PC-3 (cell line): ENCODE results near the gene PTRH1. TPM values are rescaled to one million over a fixed set of nuclear protein-coding genes. Genes with fewer than 3 reads are reported as not detected.

ENCODE experiments used
- ATAC-seq: fragments of 200-7000 bp; cut with Tn5 transposase; 2 replicates; pipeline ENCODE4 v1.9.1; 2020; ENCODE audit warnings: mild to moderate bottlenecking, moderate library complexity
- BruUV-seq: library from RNA; stranded (reverse); fragments of 400-500 nt; replicated peaks from 2 replicates; lab custom pipeline; 2021; lab: Mats Ljungman, UMichigan
- CTCF ChIA-PET: fragments of 300-600 bp; sonication (Branson Sonifier 250); formaldehyde crosslinking; loops from one replicate; lab custom pipeline; 2022; ENCODE audit warnings: antibody characterized with exemption; lab: Charles Lee
- POLR2A ChIA-PET: fragments of 300-600 bp; sonication (Branson Sonifier 250); formaldehyde crosslinking; loops from one replicate; lab custom pipeline; 2022; ENCODE audit warnings: antibody characterized with exemption; ENCODE audit not compliant: unreplicated experiment; lab: Charles Lee
- DNase-seq: peaks from one replicate; pipeline ENCODE4 v3.0.0-alpha.2; 2015
- H2AFZ ChIP-seq: fragments of 300-600 bp; sonication (generic); 2 replicates; pipeline ENCODE4 v1.6.0; 2016; ENCODE audit warnings: antibody characterized with exemption, low read length
- H3F3A ChIP-seq: fragments of 300-600 bp; sonication (generic); one replicate; pipeline ENCODE4 v1.6.0; 2017; ENCODE audit warnings: antibody characterized with exemption, low read length, control low read depth, mild to moderate bottlenecking; ENCODE audit not compliant: unreplicated experiment
- H3K27ac ChIP-seq: fragments of 300-600 bp; sonication (generic); 2 replicates; pipeline ENCODE4 v1.5.1; 2016; ENCODE audit warnings: mild to moderate bottlenecking, low read length
- H3K27me3 ChIP-seq: fragments of 300-600 bp; sonication (generic); 2 replicates; pipeline ENCODE4 v1.6.1; 2016; ENCODE audit warnings: low read length, mixed read lengths
- H3K36me3 ChIP-seq: fragments of 300-600 bp; sonication (generic); 2 replicates; pipeline ENCODE4 v1.6.1; 2016; ENCODE audit warnings: low read depth, mixed run types, low read length, mixed read lengths
- H3K4me1 ChIP-seq: fragments of 300-600 bp; sonication (generic); 2 replicates; pipeline ENCODE4 v1.5.1; 2016; ENCODE audit warnings: low read length; ENCODE audit not compliant: insufficient read depth
- H3K4me2 ChIP-seq: fragments of 300-600 bp; sonication (generic); 2 replicates; pipeline ENCODE4 v1.6.0; 2016; ENCODE audit warnings: low read length
- H3K4me3 ChIP-seq: fragments of 300-600 bp; sonication (generic); 2 replicates; pipeline ENCODE4 v1.5.1; 2016; ENCODE audit warnings: mild to moderate bottlenecking, low read length, mixed read lengths
- H3K79me2 ChIP-seq: fragments of 300-600 bp; sonication (generic); 2 replicates; pipeline ENCODE4 v1.6.1; 2017; ENCODE audit warnings: low read length, mixed read lengths
- H3K9ac ChIP-seq: fragments of 300-600 bp; sonication (generic); 2 replicates; pipeline ENCODE4 v1.6.0; 2016; ENCODE audit warnings: mild to moderate bottlenecking, low read length
- H3K9me2 ChIP-seq: fragments of 300-600 bp; sonication (generic); replicated peaks from 2 replicates; pipeline ENCODE4 v1.6.1; 2016; ENCODE audit warnings: mixed run types, low read length, mixed read lengths
- H3K9me3 ChIP-seq: fragments of 300-600 bp; sonication (generic); 2 replicates; pipeline ENCODE4 v1.6.1; 2016; ENCODE audit warnings: low read length, mixed read lengths
- H4K20me1 ChIP-seq: fragments of 300-600 bp; sonication (generic); 2 replicates; pipeline ENCODE4 v1.6.1; 2016; ENCODE audit warnings: low read length, mixed read lengths
- CTCF ChIP-seq: fragments of 300-600 bp; sonication (generic); conservative IDR thresholded peaks from 2 replicates; pipeline ENCODE4 v1.5.1; 2017; ENCODE audit warnings: antibody characterized with exemption, low read depth, mild to moderate bottlenecking, low read length
- EZH2 ChIP-seq: fragments of 300-600 bp; sonication (generic); IDR thresholded peaks from one replicate; pipeline ENCODE4 v1.6.1; 2017; ENCODE audit warnings: antibody characterized with exemption, mild to moderate bottlenecking, low read length; ENCODE audit not compliant: unreplicated experiment
- EZH2phosphoT487 ChIP-seq: fragments of 300-600 bp; sonication (generic); IDR thresholded peaks from 2 replicates; pipeline ENCODE4 v1.6.1; 2018; ENCODE audit warnings: mild to moderate bottlenecking, antibody characterized with exemption, low read length, borderline replicate concordance
- intact Hi-C: fragments of 100-400 bp; cut with micrococcal nuclease; formaldehyde crosslinking; loops from 2 replicates; pipeline ENCODE4 v1.9.0; 2023
- total RNA-seq: library from RNA; depleted of rRNA; stranded (reverse); fragments of >200 nt; gene quantifications from 2 replicates; pipeline ENCODE4 v1.2.3, GENCODE V29; 2014

Gene PTRH1
- total RNA-seq, 1 experiment from 2014 or later, result 45.3 TPM

- Histone ChIP-seq H2AFZ (no peak overlapping the region), H3K4me1 (no peaks in the 10 kb centered on the region; the same call in 1 of the 2 replicates), H3F3A (no peaks in the 10 kb centered on the region), H3K9me3 (no peaks in the 10 kb centered on the region), H3K4me3 (no peak overlapping the region), H3K9me2 (no peaks in the 10 kb centered on the region), H3K36me3 (no peaks in the 10 kb centered on the region), H3K79me2 (no peaks in the 10 kb centered on the region), H4K20me1 (no peaks in the 10 kb centered on the region), H3K4me2 (no peak overlapping the region), H3K27ac (no peak overlapping the region), H3K9ac (no peak overlapping the region), H3K27me3 (no peaks in the 10 kb centered on the region)
- CTCF ChIA-PET, result no interaction called here
- POLR2A ChIA-PET, result no interaction called here
- no peak for ATAC-seq
- DNase-seq, result no peak
- no TSS peak for BruUV-seq
- intact Hi-C loops, result no loop called here
- TF ChIP-seq EZH2 (no peak), EZH2phosphoT487 (no peak), CTCF (no peak)
These were observed 21.8 kb downstream of the PTRH1 start for GRCh38 chr9:127693697-127694096.

- no peaks in the 10 kb centered on the region for H3K79me2 ChIP-seq
- H3K9me3 ChIP-seq, result no peaks in the 10 kb centered on the region
- CTCF ChIA-PET, result no interaction called here
- POLR2A ChIA-PET, result no interaction called here
- no peaks in the 10 kb centered on the region; the same call in 1 of the 2 replicates for H3K4me1 ChIP-seq
- H4K20me1 ChIP-seq, result no peaks in the 10 kb centered on the region
- no peaks in the 10 kb centered on the region for H3K9me2 ChIP-seq
- no peaks in the 10 kb centered on the region for H3K27me3 ChIP-seq
- TF ChIP-seq EZH2phosphoT487 (no peak), CTCF (no peak), EZH2 (no peak)
- no peaks in the 10 kb centered on the region for H3F3A ChIP-seq
- BruUV-seq, result no TSS peak
- H3K4me3 ChIP-seq, result no peak overlapping the region
- no peaks in the 10 kb centered on the region for H3K36me3 ChIP-seq
- ATAC-seq (no peak), DNase-seq (no peak)
- intact Hi-C loops, result no loop called here
- H3K4me2 ChIP-seq, result no peak overlapping the region
- no peak overlapping the region for H3K9ac ChIP-seq
- H2AFZ ChIP-seq, result no peak overlapping the region
- H3K27ac ChIP-seq, result no peak overlapping the region
These were observed 22.3 kb downstream of the PTRH1 start for GRCh38 chr9:127693143-127693542.

GRCh38 chr9:127692071-127692470, 23.4 kb downstream of the PTRH1 start:
- H3K4me2 ChIP-seq, result no peak overlapping the region
- no peaks in the 10 kb centered on the region for H4K20me1 ChIP-seq
- H3K9ac ChIP-seq, result no peak overlapping the region
- no peak overlapping the region for H3K4me3 ChIP-seq
- H3K4me1 ChIP-seq, result no peaks in the 10 kb centered on the region; the same call in 1 of the 2 replicates
- BruUV-seq, result no TSS peak
- DNase-seq (no peak), ATAC-seq (no peak)
- H3K9me2 ChIP-seq, result no peaks in the 10 kb centered on the region
- no peaks in the 10 kb centered on the region for H3K36me3 ChIP-seq
- CTCF ChIA-PET, result no interaction called here
- H2AFZ ChIP-seq, result no peak overlapping the region
- H3K27ac ChIP-seq, result no peak overlapping the region
- POLR2A ChIA-PET, result no interaction called here
- intact Hi-C loops, result no loop called here
- no peak for TF ChIP-seq EZH2
- TF ChIP-seq EZH2phosphoT487, result no peak
- no peak for TF ChIP-seq CTCF
- no peaks in the 10 kb centered on the region for H3F3A ChIP-seq
- H3K79me2 ChIP-seq, result no peaks in the 10 kb centered on the region
- no peaks in the 10 kb centered on the region for H3K27me3 ChIP-seq
- no peaks in the 10 kb centered on the region for H3K9me3 ChIP-seq
